OCI-LY3 (cell line): ENCODE data around the gene PCNP.

Source experiments
- H2AFZ ChIP-seq: fragments of 200-600, 300-600 bp; shearing (Covaris generic); 2 replicates; pipeline ENCODE4 v1.6.0; 2014; ENCODE audit warnings: antibody characterized with exemption, low read depth, low read length
- H3K27ac ChIP-seq: fragments of 200-600, 300-600 bp; sonication (generic); 2 replicates; pipeline ENCODE4 v1.5.1; 2014; ENCODE audit warnings: mild to moderate bottlenecking, low read length, moderate library complexity, mixed read lengths
- H3K27me3 ChIP-seq: fragments of 200-600, 300-600 bp; sonication (generic); 2 replicates; pipeline ENCODE4 v1.6.1; 2014; ENCODE audit warnings: low read depth, low read length, mixed read lengths
- H3K36me3 ChIP-seq: fragments of 200-600, 300-600 bp; sonication (generic); replicated peaks from 2 replicates; pipeline ENCODE3; 2014; ENCODE audit warnings: low read depth, low read length, mixed read lengths
- H3K4me1 ChIP-seq: fragments of 300-600, 200-600 bp; sonication (generic); 2 replicates; pipeline ENCODE4 v1.6.1; 2014; ENCODE audit warnings: low read length, mixed read lengths
- H3K4me2 ChIP-seq: fragments of 200-600, 300-600 bp; sonication (generic); 2 replicates; pipeline ENCODE4 v1.6.1; 2014; ENCODE audit warnings: low read length, mixed read lengths
- H3K4me3 ChIP-seq: fragments of 300-600, 200-600 bp; sonication (generic); 2 replicates; pipeline ENCODE4 v1.5.1; 2014; ENCODE audit warnings: antibody characterized with exemption, mild to moderate bottlenecking, low read length, moderate library complexity
- H3K79me2 ChIP-seq: fragments of 300-600, 200-600 bp; shearing (Covaris generic); 2 replicates; pipeline ENCODE4 v1.6.1; 2014; ENCODE audit warnings: mild to moderate bottlenecking, low read length, mixed read lengths
- H3K9ac ChIP-seq: fragments of 300-600, 200-600 bp; shearing (Covaris generic); 2 replicates; pipeline ENCODE4 v1.6.0; 2014; ENCODE audit warnings: mild to moderate bottlenecking, low read length, moderate library complexity
- H3K9me3 ChIP-seq: fragments of 200-600, 300-600 bp; shearing (Covaris generic); 2 replicates; pipeline ENCODE4 v1.6.1; 2014; ENCODE audit warnings: low read length, mixed read lengths; ENCODE audit not compliant: insufficient read depth
- H4K20me1 ChIP-seq: fragments of 200-600, 300-600 bp; sonication (generic); 2 replicates; pipeline ENCODE4 v1.6.1; 2016; ENCODE audit warnings: low read length, mixed read lengths; ENCODE audit not compliant: insufficient read depth
- EZH2phosphoT487 ChIP-seq: fragments of 200-600 bp; shearing (Covaris generic); IDR thresholded peaks from 2 replicates; pipeline ENCODE4 v1.6.1; 2018; ENCODE audit warnings: antibody characterized with exemption, mixed run types, low read depth
- TF ChIP-seq, protein P1 (sequence below): fragments of 200-600, 300-600 bp; sonication (generic); IDR thresholded peaks from 2 replicates; pipeline ENCODE4 v1.5.1; 2014; ENCODE audit warnings: antibody characterized with exemption, low read length, low read depth

The PCNP gene

DNA sequence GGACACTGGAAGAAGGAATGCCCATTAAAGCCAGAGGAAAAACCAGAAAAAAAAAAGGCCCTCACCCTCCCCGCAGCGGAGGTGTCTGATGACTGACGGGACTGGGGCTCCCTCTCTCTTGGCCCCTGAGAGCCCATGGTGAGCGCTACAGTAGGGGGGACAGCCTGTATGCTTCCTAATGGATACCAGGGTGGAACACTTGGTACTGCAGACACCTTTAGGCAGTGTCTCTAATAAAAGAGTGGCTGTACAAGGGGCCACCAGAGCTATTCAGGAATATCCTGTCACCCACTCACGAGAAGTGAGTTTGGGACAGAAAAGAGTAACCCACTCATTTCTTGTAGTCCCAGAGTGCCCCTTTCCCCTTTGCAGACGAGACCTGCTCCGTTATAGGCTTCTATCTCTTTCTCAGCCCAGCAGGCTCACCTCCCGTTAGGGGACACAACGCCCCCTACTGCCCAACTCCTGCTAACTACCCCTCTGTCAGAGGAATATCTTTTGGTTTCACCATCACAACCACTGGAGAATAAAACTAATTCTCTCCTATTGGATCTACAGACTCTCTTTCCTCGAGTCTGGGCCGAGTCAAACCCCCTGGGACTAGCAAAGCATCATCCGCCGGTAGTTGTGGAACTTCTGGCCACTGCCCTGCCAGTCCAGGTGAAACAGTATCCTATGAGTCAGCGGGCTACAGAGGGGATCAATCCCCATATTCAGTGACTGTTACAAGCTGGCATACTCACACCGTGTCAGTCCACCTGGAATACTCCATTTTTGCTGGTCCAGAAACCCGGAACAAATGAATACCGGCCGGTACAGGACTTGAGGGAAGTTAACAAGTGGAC, 62.2 kb downstream of the PCNP start:
- Histone ChIP-seq H3K9me3 (no peaks in the 10 kb centered on the region), H3K4me2 (peak overlapping the region; percentile 74), H3K27ac (no peak overlapping the region), H3K9ac (no peak overlapping the region), H3K4me1 (no peaks in the 10 kb centered on the region), H2AFZ (peak overlapping the region; percentile 75; the same call in 1 of the 2 replicates), H4K20me1 (no peaks in the 10 kb centered on the region), H3K36me3 (no peaks in the 10 kb centered on the region), H3K27me3 (no peaks in the 10 kb centered on the region), H3K79me2 (no peaks in the 10 kb centered on the region), H3K4me3 (peak overlapping the region; percentile 34; the same call in 1 of the 2 replicates)
- TF ChIP-seq EZH2phosphoT487 = no peak
- TF ChIP-seq, protein P1, sequence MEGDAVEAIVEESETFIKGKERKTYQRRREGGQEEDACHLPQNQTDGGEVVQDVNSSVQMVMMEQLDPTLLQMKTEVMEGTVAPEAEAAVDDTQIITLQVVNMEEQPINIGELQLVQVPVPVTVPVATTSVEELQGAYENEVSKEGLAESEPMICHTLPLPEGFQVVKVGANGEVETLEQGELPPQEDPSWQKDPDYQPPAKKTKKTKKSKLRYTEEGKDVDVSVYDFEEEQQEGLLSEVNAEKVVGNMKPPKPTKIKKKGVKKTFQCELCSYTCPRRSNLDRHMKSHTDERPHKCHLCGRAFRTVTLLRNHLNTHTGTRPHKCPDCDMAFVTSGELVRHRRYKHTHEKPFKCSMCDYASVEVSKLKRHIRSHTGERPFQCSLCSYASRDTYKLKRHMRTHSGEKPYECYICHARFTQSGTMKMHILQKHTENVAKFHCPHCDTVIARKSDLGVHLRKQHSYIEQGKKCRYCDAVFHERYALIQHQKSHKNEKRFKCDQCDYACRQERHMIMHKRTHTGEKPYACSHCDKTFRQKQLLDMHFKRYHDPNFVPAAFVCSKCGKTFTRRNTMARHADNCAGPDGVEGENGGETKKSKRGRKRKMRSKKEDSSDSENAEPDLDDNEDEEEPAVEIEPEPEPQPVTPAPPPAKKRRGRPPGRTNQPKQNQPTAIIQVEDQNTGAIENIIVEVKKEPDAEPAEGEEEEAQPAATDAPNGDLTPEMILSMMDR = peak; percentile 75

DNA sequence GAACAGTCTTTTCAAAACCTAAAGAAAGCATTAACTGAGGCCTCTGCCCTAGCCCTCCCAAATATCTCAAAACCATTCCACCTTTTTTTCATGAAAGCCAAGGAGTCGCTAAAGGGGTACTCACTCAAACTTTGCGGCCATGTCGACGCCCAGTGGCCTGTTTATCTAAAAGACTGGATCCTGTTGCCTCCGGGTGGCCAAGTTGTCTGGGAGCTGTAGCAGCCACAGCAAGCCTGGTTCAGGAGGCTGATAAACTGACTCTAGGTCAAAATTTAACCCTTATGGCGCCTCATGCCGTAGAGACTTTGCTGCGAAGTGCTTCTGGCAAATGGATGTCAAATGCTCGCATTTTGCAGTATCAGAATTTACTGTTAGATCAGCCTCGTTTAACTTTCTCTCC, 63.5 kb downstream of the PCNP start:
- Histone ChIP-seq H3K27me3 (no peaks in the 10 kb centered on the region), H3K4me3 (no peak overlapping the region), H3K4me2 (no peak overlapping the region), H3K4me1 (no peaks in the 10 kb centered on the region), H4K20me1 (no peaks in the 10 kb centered on the region), H2AFZ (no peak overlapping the region), H3K79me2 (no peaks in the 10 kb centered on the region), H3K9ac (no peak overlapping the region), H3K36me3 (no peaks in the 10 kb centered on the region), H3K27ac (no peak overlapping the region), H3K9me3 (no peaks in the 10 kb centered on the region)
- TF ChIP-seq EZH2phosphoT487 = no peak
- TF ChIP-seq, protein P1 = no peak

DNA sequence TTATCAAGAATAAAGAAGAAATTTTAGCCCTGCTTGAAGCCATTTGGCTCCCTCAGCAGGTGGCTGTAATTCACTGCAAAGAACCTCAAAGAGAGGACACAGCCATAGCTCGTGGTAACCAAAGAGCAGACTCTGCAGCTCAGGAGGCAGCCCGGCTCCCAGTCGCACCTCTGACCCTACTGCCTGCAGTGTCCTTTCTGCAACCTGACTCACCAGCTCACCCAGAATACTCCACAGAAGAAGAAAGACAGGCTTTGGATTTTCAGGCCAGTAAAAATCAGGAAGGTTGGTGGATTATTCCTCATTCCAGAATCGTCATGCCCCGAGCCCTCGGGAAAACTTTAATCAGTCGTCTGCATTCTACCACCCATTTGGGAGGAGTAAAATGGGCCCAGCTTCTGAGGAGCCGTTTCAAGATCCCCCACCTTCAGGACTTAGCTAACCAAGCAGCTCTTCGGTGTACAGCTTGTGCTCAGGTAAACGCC, 64.3 kb downstream of the PCNP start:
- H3K36me3 ChIP-seq = no peaks in the 10 kb centered on the region
- TF ChIP-seq, protein P1 = peak; percentile 33; the same call in 1 of the 2 replicates
- TF ChIP-seq EZH2phosphoT487 = no peak
- H3K27ac ChIP-seq = no peak overlapping the region
- no peaks in the 10 kb centered on the region for H3K4me1 ChIP-seq
- H3K27me3 ChIP-seq = no peaks in the 10 kb centered on the region
- H4K20me1 ChIP-seq = no peaks in the 10 kb centered on the region
- no peak overlapping the region for H2AFZ ChIP-seq
- no peaks in the 10 kb centered on the region for H3K79me2 ChIP-seq
- H3K9ac ChIP-seq = no peak overlapping the region
- H3K4me3 ChIP-seq = no peak overlapping the region
- H3K4me2 ChIP-seq = no peak overlapping the region
- H3K9me3 ChIP-seq = no peaks in the 10 kb centered on the region

DNA sequence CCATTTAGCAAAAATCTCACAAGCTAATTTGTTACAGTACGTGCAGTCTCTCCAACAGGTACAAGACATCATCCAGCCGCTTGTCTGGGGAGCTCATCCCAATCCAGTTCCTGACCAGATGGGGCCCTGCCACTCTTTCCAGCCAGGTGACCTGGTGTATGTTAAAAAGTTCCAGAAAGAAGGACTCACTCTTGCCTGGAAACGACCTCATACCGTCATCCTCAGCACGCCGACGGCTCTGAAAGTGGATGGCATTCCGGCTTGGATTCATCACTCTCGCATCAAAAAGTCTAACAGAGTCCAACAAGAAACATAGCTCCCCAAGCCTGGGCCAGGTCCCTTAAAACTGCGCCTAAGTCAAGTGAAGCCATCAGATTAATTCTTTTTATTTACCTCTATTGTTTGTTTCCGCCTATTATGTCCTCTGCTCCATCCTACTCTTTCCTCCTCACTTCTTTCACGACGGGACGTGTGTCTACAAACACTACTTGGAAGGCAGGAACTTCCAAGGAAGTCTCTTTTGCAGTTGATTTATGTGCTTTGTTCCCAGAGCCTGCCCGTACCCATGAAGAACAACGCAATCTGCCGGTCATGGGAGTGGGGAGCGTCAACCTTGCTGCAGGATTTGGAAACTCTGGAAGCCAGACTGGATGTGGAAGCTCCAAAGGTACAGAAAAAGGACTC, 65.4 kb downstream of the PCNP start:
- H3K9ac ChIP-seq = no peak overlapping the region
- no peak overlapping the region for H2AFZ ChIP-seq
- no peaks in the 10 kb centered on the region for H3K9me3 ChIP-seq
- no peaks in the 10 kb centered on the region for H3K79me2 ChIP-seq
- H3K36me3 ChIP-seq = no peaks in the 10 kb centered on the region
- no peaks in the 10 kb centered on the region for H3K4me1 ChIP-seq
- H3K4me3 ChIP-seq = no peak overlapping the region
- no peak for TF ChIP-seq EZH2phosphoT487
- TF ChIP-seq, protein P1 = no peak
- H3K27me3 ChIP-seq = no peaks in the 10 kb centered on the region
- no peaks in the 10 kb centered on the region for H4K20me1 ChIP-seq
- H3K27ac ChIP-seq = no peak overlapping the region
- no peak overlapping the region for H3K4me2 ChIP-seq
